Suprapubic skin (tissue), 4 donors: ENCODE results near the gene UVSSA. TPM values are rescaled to one million over a fixed set of nuclear protein-coding genes. Genes with fewer than 3 reads are reported as not detected.

Experiments
- DNase-seq, 2 donors: peaks; one replicate each; pipeline ENCODE4 v3.0.0-alpha.2; 2019; ENCODE audit warnings: low spot score in 2 of 2
- H3K27ac ChIP-seq: fragments of 200-600 bp; sonication (generic); one replicate; pipeline ENCODE4 v1.5.1; 2019
- H3K27me3 ChIP-seq: fragments of 200-600 bp; sonication (generic); one replicate; pipeline ENCODE4 v1.5.1; 2019
- H3K36me3 ChIP-seq: fragments of 200-600 bp; sonication (generic); one replicate; pipeline ENCODE4 v1.5.1; 2019
- H3K4me1 ChIP-seq: fragments of 200-600 bp; sonication (generic); one replicate; pipeline ENCODE4 v1.5.1; 2019
- H3K4me3 ChIP-seq: fragments of 200-600 bp; sonication (generic); one replicate; pipeline ENCODE4 v1.5.1; 2019; ENCODE audit warnings: mild to moderate bottlenecking
- H3K9me3 ChIP-seq: fragments of 200-600 bp; sonication (generic); one replicate; pipeline ENCODE4 v1.5.1; 2019
- EP300 ChIP-seq: sonication (generic); formaldehyde crosslinking; IDR thresholded peaks from one replicate; pipeline ENCODE4 v1.6.1; 2017; ENCODE audit warnings: antibody characterized with exemption
- POLR2A ChIP-seq, 2 donors: fragments of 450-650 bp; IDR thresholded peaks; one replicate each; pipeline ENCODE4 v1.6.1; 2017; ENCODE audit warnings: antibody characterized with exemption in 2 of 2, mild to moderate bottlenecking in 2 of 2, moderate library complexity in 2 of 2
- POLR2AphosphoS5 ChIP-seq, 3 donors: sonication (generic); formaldehyde crosslinking; IDR thresholded peaks; one replicate each; pipeline ENCODE4 v1.6.1; 2017; ENCODE audit warnings: antibody characterized with exemption in 3 of 3
- WGBS: methylation state at CpG from one replicate; pipeline ENCODE4 v1.1.5; 2018; 5-methylcytosine and 5-hydroxymethylcytosine counted together
- total RNA-seq, 4 donors: library from RNA; depleted of rRNA; stranded (reverse); fragments of >200 nt; gene quantifications; one replicate each; pipeline ENCODE4 v1.1.0, GENCODE V29; 2016
- TF ChIP-seq, protein P1 (sequence below), 2 donors: fragments of 200-600 bp in 1 of 2; fragments of 450-650 bp in 1 of 2; sonication (generic) in 1 of 2; IDR thresholded peaks; one replicate each; pipeline ENCODE4 v1.5.1; 2016 to 2019; ENCODE audit warnings: antibody characterized with exemption in 2 of 2, mild to moderate bottlenecking in 1 of 2, moderate library complexity in 1 of 2

The UVSSA gene
- total RNA-seq, 4 donors from 2014 or later, result 16.2 to 107 (median 24.9) TPM

DNA sequence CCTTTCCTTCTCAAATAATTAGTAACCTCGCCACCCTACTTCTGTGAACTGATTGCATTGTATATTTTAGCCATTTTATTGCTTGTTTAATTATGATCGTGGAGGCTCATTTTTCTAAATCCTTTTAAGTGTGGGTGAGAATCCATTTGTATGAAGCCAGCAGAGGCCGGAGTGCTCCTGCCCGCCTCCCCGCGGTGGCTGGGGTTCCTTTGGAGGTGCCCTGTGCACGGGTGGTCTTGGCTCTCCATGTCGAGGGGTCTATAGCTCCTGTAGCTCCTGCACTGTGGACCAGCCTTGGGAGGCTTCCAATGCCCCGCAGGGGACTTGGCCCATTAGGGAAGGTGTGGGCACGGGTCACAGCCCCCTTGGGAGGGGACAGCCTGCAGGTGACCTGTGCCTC, 15.0 kb downstream of the UVSSA start:
- 84% methylated on average over 10 of the region's 10 CpGs for WGBS
- Histone ChIP-seq H3K27me3 (no peaks in the 10 kb centered on the region), H3K27ac (no peak overlapping the region), H3K36me3 (peaks cover 40% of the 10 kb centered on the region), H3K9me3 (no peaks in the 10 kb centered on the region), H3K4me3 (no peak overlapping the region), H3K4me1 (peaks cover 10% of the 10 kb centered on the region)
- no peak for TF ChIP-seq EP300
- TF ChIP-seq, protein P1, sequence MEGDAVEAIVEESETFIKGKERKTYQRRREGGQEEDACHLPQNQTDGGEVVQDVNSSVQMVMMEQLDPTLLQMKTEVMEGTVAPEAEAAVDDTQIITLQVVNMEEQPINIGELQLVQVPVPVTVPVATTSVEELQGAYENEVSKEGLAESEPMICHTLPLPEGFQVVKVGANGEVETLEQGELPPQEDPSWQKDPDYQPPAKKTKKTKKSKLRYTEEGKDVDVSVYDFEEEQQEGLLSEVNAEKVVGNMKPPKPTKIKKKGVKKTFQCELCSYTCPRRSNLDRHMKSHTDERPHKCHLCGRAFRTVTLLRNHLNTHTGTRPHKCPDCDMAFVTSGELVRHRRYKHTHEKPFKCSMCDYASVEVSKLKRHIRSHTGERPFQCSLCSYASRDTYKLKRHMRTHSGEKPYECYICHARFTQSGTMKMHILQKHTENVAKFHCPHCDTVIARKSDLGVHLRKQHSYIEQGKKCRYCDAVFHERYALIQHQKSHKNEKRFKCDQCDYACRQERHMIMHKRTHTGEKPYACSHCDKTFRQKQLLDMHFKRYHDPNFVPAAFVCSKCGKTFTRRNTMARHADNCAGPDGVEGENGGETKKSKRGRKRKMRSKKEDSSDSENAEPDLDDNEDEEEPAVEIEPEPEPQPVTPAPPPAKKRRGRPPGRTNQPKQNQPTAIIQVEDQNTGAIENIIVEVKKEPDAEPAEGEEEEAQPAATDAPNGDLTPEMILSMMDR (IDR thresholded peaks at IDR 0.05), result no peak
- no peak for TF ChIP-seq POLR2A (IDR thresholded peaks at IDR 0.05)
- TF ChIP-seq POLR2AphosphoS5 (IDR thresholded peaks at IDR 0.05), result no peak
- no peak for DNase-seq

DNA sequence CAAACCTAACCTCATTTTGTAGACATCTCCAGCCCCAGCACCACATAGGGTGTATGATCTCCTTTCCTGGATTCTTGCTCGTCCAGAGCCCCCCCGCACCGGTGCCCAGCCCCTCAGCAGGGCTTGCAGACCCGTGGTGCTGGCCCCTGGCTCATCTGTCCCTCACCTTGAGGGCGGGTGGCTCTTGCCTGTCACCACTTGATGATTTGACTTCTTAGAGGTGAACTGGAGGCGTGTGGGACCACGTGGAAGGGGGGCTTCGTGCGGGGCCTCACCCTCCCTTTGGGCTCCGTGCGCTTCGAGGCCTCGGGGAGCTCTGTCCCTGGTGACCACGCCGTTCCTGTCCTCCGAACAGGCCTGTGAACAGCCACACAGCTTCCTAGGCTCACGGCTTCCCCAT, 15.5 kb downstream of the UVSSA start:
- Histone ChIP-seq H3K27ac (no peak overlapping the region), H3K9me3 (no peaks in the 10 kb centered on the region), H3K27me3 (no peaks in the 10 kb centered on the region), H3K4me1 (peaks cover 10% of the 10 kb centered on the region), H3K4me3 (no peak overlapping the region), H3K36me3 (peaks cover 40% of the 10 kb centered on the region)
- DNase-seq, result no peak
- no peak for TF ChIP-seq POLR2A (IDR thresholded peaks at IDR 0.05)
- no peak for TF ChIP-seq POLR2AphosphoS5 (IDR thresholded peaks at IDR 0.05)
- TF ChIP-seq, protein P1 (IDR thresholded peaks at IDR 0.05), result no peak
- TF ChIP-seq EP300, result no peak
- 93% methylated on average over 5 of the region's 17 CpGs for WGBS

DNA sequence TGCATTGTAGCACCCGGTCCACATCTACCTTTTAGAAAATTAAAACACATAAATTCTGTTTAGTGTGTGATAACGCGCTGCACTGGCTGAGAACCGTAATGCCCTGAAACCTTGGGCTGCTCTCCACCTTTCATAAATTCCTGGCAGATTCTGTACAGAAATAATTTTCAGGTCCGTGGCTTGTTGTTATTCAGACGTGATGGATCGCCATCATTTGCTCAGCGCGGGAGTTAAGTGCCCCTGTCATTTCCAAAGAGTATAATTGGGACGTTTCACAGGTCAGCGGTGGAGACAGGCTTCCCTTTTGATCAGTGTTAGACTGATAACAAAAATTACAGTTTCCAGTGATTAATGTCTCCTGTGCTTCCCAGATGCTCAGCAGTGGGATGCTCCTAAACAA, 16.5 kb downstream of the UVSSA start:
- no peak overlapping the region for H3K27ac ChIP-seq
- TF ChIP-seq POLR2A (IDR thresholded peaks at IDR 0.05) (no peak), EP300 (no peak), POLR2AphosphoS5 (IDR thresholded peaks at IDR 0.05) (no peak)
- TF ChIP-seq, protein P1 (IDR thresholded peaks at IDR 0.05), result no peak
- 93% methylated on average over 11 of the region's 11 CpGs for WGBS
- H3K4me3 ChIP-seq, result no peak overlapping the region
- H3K4me1 ChIP-seq, result peaks cover 10% of the 10 kb centered on the region
- H3K36me3 ChIP-seq, result peaks cover 41% of the 10 kb centered on the region
- H3K27me3 ChIP-seq, result no peaks in the 10 kb centered on the region
- DNase-seq, result no peak
- H3K9me3 ChIP-seq, result no peaks in the 10 kb centered on the region

DNA sequence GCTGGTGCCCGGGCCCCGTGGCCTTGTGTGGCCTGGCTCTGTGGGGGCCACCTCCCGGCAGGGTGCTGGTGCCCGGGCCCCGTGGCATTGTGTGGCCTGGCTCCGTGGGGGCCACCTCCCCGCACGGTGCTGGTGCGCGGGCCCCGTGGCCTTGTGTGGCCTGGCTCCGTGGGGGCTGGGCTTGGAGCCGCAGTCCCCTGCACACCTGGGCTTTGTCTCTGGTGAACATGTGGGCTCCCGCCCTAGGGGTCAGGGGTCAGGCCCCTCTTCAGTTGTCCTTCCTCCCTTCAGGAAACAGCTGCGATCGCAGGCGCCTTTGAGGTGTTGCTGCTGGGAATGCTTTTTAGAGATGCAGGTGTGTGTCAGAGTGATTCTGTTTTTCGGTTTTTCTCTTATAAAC, 17.2 kb downstream of the UVSSA start:
- 75% methylated on average over 1 of the region's 18 CpGs for WGBS
- TF ChIP-seq EP300 (no peak), POLR2A (IDR thresholded peaks at IDR 0.05) (no peak), POLR2AphosphoS5 (IDR thresholded peaks at IDR 0.05) (no peak)
- TF ChIP-seq, protein P1 (IDR thresholded peaks at IDR 0.05), result no peak
- Histone ChIP-seq H3K9me3 (no peaks in the 10 kb centered on the region), H3K27me3 (no peaks in the 10 kb centered on the region), H3K4me3 (no peak overlapping the region), H3K4me1 (peaks cover 10% of the 10 kb centered on the region), H3K36me3 (peaks cover 40% of the 10 kb centered on the region), H3K27ac (no peak overlapping the region)
- DNase-seq, result no peak

DNA sequence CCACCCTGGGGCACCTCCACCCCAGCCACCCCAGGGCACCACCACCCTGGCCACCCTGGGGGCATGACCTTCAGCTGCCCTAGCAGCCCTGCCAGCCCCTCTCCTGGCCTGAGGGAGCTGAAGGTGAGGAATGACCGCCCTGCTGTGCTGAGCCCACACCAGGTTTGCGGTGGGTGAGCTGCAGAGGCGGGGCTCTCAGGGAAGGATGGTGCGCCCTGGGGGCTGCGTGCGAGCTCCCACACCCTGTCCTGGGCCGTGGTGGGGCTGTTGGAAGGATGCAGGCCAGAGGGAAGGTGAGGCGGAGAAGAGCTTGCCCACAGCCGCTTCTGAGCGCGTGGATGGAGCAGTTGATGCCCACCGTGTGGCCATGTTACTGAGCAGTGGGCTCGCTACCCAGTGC, 17.7 kb downstream of the UVSSA start:
- H3K4me3 ChIP-seq, result no peak overlapping the region
- no peaks in the 10 kb centered on the region for H3K9me3 ChIP-seq
- DNase-seq, result no peak
- H3K27ac ChIP-seq, result no peak overlapping the region
- WGBS, result 83% methylated on average over 11 of the region's 13 CpGs
- H3K27me3 ChIP-seq, result no peaks in the 10 kb centered on the region
- H3K36me3 ChIP-seq, result peaks cover 38% of the 10 kb centered on the region
- no peak for TF ChIP-seq EP300
- TF ChIP-seq, protein P1 (IDR thresholded peaks at IDR 0.05), result no peak
- TF ChIP-seq POLR2AphosphoS5 (IDR thresholded peaks at IDR 0.05), result no peak
- TF ChIP-seq POLR2A (IDR thresholded peaks at IDR 0.05), result no peak
- H3K4me1 ChIP-seq, result peaks cover 10% of the 10 kb centered on the region
